Heart left ventricle (tissue), 13 donors: ENCODE results near the gene TMEM239.

ENCODE experiments used
- POLR2A ChIP-seq, 2 donors: fragments of 450-650 bp; IDR thresholded peaks; one replicate each; pipeline ENCODE4 v1.6.1; 2017; ENCODE audit warnings: antibody characterized with exemption in 2 of 2, mild to moderate bottlenecking in 2 of 2, moderate library complexity in 2 of 2
- TF ChIP-seq, protein P1 (sequence below), 12 donors: fragments of 200-600 bp; sonication (generic) in 4 of 12; IDR thresholded peaks; one replicate each; pipeline versions ENCODE4 v1.5.0 to v1.8.0; 2018 to 2022; ENCODE audit warnings: antibody characterized with exemption in 12 of 12, mild to moderate bottlenecking in 5 of 12
- donor health status: ischemic (EF 13 %, LVEDD 7.1; RV severe dilation, severe dysfunction).
- donor health status: DM: no; HTN: yes; CAD: no.
- donor health status: DM: no; HTN: no; CAD: no.
- donor health status: ischemic (EF 25% LVEDD 6.9; RV normal size, moderate dysfunction).
- donor health status: ischemic (EF 25% LVEDD 5.7; RV mildly dilated, moderate dysfunction).
- donor health status: ischemic (EF 35%, LVEDD 5.7; RV mildly dilated, moderate dysfunction).
- donor health status: nonischemic (EF 11% LVEDD 7.7; RV severe dilation, severe dysfunction).
- donor health status: DM: yes; HTN: yes; CAD: no.
- donor health status: PGD.
- donor health status: ischemic (EF 29% LVEDD 5.4; RV normal size, mild dysfunction).
- donor health status: nonischemic (EF 23%, LVEDD 6.1; RV moderate dilation, normal function).

DNA sequence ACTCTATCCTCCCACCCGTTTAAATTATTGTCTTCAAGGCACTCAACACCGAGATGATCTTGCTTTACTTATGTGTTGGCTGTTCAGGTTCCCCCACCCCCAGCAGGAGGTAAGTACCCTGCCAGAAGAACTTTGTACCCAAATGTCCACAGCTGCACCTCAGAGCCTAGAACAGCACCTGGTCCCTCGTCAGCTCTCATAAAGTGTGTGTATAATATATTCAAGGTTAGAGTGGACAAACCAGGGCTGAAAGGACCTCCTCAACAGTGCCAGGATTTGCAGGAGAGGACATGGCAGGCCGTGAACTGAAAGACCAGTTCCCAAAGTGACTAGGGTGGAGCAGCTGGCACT, 9.8 kb upstream of the TMEM239 start:
- TF ChIP-seq POLR2A (IDR thresholded peaks at IDR 0.05), result no peak
- TF ChIP-seq, protein P1, sequence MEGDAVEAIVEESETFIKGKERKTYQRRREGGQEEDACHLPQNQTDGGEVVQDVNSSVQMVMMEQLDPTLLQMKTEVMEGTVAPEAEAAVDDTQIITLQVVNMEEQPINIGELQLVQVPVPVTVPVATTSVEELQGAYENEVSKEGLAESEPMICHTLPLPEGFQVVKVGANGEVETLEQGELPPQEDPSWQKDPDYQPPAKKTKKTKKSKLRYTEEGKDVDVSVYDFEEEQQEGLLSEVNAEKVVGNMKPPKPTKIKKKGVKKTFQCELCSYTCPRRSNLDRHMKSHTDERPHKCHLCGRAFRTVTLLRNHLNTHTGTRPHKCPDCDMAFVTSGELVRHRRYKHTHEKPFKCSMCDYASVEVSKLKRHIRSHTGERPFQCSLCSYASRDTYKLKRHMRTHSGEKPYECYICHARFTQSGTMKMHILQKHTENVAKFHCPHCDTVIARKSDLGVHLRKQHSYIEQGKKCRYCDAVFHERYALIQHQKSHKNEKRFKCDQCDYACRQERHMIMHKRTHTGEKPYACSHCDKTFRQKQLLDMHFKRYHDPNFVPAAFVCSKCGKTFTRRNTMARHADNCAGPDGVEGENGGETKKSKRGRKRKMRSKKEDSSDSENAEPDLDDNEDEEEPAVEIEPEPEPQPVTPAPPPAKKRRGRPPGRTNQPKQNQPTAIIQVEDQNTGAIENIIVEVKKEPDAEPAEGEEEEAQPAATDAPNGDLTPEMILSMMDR (IDR thresholded peaks at IDR 0.05), result no peak
